T-helper 1 cell treated with Interleukin-12 subunit alpha and Interleukin-12 subunit beta and Interleukin-4 antibody, amounts not matched to agents 30 μg/mL and 1 μg/mL, for 36 hours (primary cell): ENCODE results near the gene AMZ1.
"Not testable (repeated sequence)": the region's sequence is repeated elsewhere in the genome, so short reads cannot be mapped to it uniquely, and the experiment has no call there.

Experiments
- H3K27ac Mint-ChIP-seq: one replicate; pipeline ENCODE4 v1.8.0; 2021; ENCODE audit warnings: mild to moderate bottlenecking, mixed read lengths
- H3K27me3 Mint-ChIP-seq: one replicate; pipeline ENCODE4 v1.8.0; 2021; ENCODE audit warnings: low read depth, mixed read lengths
- H3K36me3 Mint-ChIP-seq: one replicate; pipeline ENCODE4 v1.8.0; 2021; ENCODE audit warnings: low read depth, mixed read lengths
- H3K4me1 Mint-ChIP-seq: one replicate; pipeline ENCODE4 v1.8.0; 2021; ENCODE audit warnings: low read depth, mixed read lengths
- H3K4me3 Mint-ChIP-seq: one replicate; pipeline ENCODE4 v1.8.0; 2021; ENCODE audit warnings: mild to moderate bottlenecking, moderate library complexity, mixed read lengths
- H3K9me3 Mint-ChIP-seq: one replicate; pipeline ENCODE4 v1.8.0; 2021; ENCODE audit warnings: mixed read lengths

AMZ1 gene

DNA sequence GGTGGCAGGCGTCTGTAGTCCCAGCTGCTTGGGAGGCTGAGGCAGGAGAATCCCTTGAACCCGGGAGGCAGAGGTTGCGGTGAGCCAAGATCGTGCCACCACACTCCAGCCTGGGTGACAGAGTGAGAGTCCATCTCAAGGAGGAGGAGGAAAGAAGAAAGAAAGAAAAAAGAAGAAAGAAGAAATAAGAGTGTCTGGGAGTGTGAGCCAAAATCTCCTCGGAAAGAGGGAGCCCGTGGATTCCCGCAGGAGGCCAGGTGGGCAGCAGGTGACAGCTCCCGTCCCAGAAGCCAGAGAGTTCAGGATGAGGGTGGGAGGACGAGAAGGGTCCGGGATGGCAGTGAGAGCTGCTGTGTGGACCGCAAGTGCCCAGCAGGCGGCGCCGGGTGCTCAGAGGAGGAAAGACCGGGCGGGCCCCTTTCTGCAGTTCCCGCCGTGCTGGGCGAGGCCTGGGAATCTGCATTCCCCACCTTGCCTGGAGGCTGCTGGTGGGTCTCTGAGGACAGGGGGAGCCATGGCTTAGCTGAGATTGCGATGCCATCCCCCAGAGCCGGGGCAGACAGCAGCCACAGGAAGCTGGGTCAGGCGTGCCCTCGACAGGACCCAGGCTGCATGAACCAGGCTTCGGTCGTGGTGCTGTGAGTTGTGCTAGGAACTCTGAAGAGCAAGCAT is 17.1 kb upstream of the AMZ1 start:
- Mint-ChIP-seq H3K36me3 (no peaks in the 10 kb centered on the region), H3K4me3 (no peak overlapping the region), H3K4me1 (peaks cover 10% of the 10 kb centered on the region), H3K27me3 (peaks cover 41% of the 10 kb centered on the region), H3K9me3 (no peaks in the 10 kb centered on the region), H3K27ac (no peak overlapping the region)

DNA sequence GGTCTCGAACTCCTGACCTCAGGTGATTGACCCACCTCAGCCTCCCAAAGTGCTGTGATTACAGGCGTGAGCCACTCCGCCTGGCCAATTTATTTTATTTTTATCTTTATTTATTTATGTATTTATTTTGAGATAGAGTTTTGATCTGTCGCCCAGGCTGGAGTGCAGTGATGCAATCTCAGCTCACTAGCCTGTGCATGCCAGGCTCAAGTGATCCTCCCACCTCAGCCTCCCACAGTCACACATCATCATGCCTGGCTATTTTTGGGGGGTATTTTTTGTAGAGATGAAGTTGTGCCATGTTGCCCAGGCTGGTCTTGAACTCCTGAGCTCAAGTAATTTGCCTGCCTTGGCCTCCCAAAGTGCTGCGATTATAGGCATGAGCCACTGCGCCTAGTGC is 14.8 kb upstream of the AMZ1 start:
- not testable (repeated sequence) for H3K4me3 Mint-ChIP-seq, H3K36me3 Mint-ChIP-seq, H3K27ac Mint-ChIP-seq, H3K9me3 Mint-ChIP-seq
- Mint-ChIP-seq H3K4me1 (peaks cover 10% of the 10 kb centered on the region), H3K27me3 (peaks cover 31% of the 10 kb centered on the region)

DNA sequence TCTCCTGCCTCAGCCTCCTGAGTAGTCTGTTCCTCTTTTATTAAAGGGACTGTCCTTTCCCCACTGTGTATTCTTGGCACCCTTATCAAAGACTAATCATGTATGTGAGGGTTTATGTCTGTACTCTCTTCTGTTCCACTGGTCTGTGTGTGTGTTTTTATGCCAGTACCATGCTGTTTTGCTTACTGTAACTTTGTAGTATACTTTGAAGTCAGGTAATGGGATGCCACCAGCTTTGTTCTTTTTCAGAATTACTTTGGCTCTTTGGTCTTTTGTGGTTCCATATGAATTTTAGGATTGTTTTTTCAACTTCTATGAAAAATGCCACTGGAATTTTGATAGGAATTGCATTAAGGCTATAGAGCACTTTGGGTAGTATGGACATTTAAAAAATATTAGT is 14.1 kb upstream of the AMZ1 start:
- Mint-ChIP-seq H3K27me3 (peaks cover 28% of the 10 kb centered on the region), H3K36me3 (no peaks in the 10 kb centered on the region), H3K9me3 (no peaks in the 10 kb centered on the region), H3K4me3 (no peak overlapping the region), H3K27ac (no peak overlapping the region), H3K4me1 (peaks cover 10% of the 10 kb centered on the region)

DNA sequence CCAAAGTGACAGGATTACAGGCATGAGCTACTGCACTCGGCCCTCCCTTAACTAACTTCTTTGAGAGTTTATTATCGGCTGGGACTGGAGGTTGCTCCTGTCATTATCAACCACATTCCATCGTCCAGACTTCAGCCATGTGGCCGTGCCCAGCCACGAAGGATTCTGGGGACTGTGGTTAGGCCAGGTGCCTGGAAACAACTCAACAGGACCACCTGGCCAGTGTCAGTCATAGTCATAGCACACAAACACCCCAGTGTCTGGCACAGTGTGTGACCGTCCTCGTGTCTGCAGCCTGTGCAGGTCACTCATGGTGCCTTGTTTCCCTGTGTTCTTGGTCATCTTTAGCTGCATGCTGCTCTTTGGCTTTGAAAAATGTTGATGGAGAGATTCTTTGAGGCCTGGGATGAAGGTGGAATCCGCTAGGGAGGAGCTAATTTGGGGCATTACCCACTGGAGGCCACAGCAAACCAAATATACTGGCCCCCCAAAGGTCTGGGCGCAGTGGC is 12.7 kb upstream of the AMZ1 start:
- Mint-ChIP-seq H3K36me3 (no peaks in the 10 kb centered on the region), H3K4me1 (peaks cover 8% of the 10 kb centered on the region), H3K4me3 (no peak overlapping the region), H3K9me3 (no peaks in the 10 kb centered on the region), H3K27me3 (peaks cover 24% of the 10 kb centered on the region), H3K27ac (no peak overlapping the region)

DNA sequence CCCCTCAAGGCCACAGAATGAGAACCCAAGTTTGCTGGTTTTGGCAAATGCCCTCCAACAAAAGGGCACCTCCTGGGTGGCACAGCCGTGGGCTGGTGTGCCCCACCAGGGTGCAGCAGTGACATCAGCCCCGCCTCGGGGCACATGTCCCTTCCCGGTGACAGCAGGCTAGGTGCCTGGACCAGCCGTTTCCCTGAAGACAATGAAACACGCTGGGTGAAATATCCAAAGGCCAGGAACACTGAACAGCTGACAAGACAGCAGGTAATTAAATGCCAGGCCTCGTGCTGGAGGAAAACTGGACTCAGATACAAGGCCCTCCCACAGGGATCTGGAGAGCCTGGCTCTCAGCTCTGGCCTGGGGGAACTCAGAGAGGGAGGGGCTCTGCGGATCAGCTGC is 11.4 kb upstream of the AMZ1 start:
- H3K4me1 Mint-ChIP-seq, H3K36me3 Mint-ChIP-seq, H3K4me3 Mint-ChIP-seq, H3K27ac Mint-ChIP-seq, H3K9me3 Mint-ChIP-seq: not testable (repeated sequence)
- peaks cover 17% of the 10 kb centered on the region for H3K27me3 Mint-ChIP-seq

DNA sequence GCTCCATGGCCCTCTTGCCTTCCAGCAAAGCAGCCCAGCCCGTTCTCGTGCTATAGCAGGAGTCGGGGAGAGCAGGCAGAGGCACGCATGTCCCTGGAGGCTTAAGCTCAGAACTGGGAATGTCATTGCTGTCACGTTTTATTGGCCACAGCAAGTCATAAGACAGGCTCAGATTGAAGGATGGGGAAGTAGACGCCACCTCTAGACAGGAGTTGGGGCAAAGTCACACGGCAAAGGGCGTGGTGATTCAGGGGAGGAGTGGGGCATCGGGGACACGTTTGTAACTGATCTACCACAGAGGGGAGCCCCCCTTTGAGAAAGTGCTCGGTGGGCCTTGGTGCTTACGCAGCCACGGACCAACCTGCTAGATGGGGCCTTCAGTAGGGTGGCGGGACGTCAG is 9.5 kb upstream of the AMZ1 start:
- not testable (repeated sequence) for H3K27ac Mint-ChIP-seq, H3K4me3 Mint-ChIP-seq, H3K36me3 Mint-ChIP-seq, H3K4me1 Mint-ChIP-seq, H3K9me3 Mint-ChIP-seq
- peaks cover 17% of the 10 kb centered on the region for H3K27me3 Mint-ChIP-seq

DNA sequence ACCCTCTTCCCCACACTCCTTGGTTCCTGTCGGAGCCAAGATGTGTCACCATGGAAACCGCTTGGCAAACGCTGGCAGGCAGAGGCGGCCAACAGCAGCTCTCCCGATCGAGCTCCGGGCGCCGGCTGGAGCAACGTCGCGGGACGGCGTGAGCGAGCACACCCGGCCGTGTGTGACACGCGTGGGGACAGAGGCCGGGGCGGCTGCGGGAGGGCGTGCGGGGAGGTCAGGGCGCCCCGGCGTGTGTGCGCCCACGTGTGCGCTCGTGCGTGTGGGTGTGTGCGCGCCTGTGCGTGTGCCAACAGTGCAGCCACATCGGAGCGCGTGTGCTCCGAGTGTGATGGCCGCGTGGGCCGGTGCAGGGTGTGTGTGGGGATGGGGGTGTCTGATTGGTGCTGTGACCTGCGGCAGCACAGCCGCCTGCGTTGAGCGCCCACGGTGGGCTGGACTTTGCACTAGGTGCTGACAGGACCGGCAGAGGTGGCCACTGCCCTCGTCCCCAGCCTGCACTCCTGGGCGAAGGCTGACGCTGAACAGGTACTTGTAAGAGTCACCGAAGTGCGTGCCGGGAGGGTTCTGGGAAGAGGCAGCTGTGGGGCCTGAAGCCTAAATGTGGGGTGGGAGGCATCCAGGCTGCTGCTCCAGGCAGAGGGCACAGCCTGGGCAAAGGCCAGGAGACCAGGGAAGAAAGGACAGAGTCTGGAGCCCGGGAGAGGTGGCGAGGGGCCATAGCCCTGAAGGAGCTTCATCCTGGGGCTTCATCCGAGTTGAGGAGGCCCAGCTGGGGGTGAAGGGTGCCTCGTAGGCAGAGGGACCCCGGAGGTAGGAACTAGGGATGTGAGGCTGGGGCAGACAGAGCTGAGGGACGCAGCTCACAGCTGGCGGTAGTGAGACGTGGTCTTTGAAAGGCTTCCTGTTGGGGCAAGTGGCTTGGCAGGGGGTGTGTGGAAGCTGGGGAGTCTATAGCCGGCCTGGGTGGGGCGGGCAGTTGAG is 8.6 kb upstream of the AMZ1 start:
- H3K27ac Mint-ChIP-seq: peak overlapping the region; percentile 20
- peaks cover 13% of the 10 kb centered on the region for H3K27me3 Mint-ChIP-seq
- not testable (repeated sequence) for H3K4me1 Mint-ChIP-seq, H3K4me3 Mint-ChIP-seq, H3K9me3 Mint-ChIP-seq, H3K36me3 Mint-ChIP-seq

DNA sequence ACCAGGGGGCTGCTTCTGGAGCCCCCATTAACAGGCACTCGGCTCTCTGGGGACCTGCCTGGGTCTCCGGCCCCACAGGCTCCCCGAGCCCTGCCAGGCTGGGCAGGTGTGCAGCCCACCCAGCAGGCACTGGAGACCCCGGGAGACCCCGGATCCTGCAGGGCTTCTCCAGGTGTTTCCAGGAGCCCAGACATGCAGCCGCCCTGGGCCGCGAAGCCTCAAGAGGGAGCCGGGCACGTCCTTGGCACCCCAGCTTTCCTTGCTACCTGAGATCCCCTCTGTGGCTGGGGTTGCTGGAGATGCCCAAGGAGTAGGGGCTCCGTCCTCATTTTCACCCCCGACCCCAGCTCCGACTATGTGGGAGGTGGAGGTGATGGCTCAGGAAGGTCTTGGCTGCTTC is 7.7 kb upstream of the AMZ1 start:
- Mint-ChIP-seq H3K4me1 (no peaks in the 10 kb centered on the region), H3K4me3 (no peak overlapping the region), H3K27me3 (peaks cover 10% of the 10 kb centered on the region), H3K9me3 (no peaks in the 10 kb centered on the region), H3K36me3 (no peaks in the 10 kb centered on the region), H3K27ac (no peak overlapping the region)

DNA sequence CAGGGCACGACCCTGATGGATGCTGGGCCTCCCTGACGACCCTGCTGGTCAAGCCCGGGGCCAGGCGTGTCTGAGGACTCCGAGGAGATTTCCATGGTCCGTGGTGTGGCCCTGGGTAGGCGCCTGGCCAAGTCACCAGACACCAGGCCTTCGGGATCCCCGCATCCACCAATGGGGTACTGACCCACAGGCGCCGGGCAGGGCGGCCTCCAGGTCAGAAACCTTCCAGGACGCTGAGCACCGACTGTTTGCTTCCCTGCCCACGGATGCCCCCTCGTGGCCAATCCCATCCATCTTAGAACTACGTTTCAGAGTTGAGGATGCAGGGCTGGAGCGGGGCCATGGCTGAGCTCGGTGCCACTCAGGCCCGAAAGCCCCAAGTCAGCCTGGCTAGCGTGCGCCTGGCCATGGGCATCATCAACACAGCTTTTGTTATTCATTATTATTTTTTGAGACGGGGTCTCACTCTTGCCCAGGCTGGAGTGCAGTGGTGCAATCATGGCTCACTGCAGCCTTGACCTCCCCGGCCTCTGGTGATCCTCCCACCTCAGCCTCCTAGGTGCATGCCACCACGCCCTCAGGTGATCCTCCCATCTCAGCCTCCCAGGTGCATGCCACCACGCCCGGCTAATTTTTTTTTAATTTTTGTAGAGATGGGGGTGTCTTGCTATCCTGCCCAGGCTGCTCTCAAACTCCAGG is 7.1 kb upstream of the AMZ1 start:
- Mint-ChIP-seq H3K9me3 (no peaks in the 10 kb centered on the region), H3K4me1 (no peaks in the 10 kb centered on the region), H3K36me3 (no peaks in the 10 kb centered on the region), H3K27me3 (peaks cover 14% of the 10 kb centered on the region), H3K4me3 (no peak overlapping the region), H3K27ac (no peak overlapping the region)

DNA sequence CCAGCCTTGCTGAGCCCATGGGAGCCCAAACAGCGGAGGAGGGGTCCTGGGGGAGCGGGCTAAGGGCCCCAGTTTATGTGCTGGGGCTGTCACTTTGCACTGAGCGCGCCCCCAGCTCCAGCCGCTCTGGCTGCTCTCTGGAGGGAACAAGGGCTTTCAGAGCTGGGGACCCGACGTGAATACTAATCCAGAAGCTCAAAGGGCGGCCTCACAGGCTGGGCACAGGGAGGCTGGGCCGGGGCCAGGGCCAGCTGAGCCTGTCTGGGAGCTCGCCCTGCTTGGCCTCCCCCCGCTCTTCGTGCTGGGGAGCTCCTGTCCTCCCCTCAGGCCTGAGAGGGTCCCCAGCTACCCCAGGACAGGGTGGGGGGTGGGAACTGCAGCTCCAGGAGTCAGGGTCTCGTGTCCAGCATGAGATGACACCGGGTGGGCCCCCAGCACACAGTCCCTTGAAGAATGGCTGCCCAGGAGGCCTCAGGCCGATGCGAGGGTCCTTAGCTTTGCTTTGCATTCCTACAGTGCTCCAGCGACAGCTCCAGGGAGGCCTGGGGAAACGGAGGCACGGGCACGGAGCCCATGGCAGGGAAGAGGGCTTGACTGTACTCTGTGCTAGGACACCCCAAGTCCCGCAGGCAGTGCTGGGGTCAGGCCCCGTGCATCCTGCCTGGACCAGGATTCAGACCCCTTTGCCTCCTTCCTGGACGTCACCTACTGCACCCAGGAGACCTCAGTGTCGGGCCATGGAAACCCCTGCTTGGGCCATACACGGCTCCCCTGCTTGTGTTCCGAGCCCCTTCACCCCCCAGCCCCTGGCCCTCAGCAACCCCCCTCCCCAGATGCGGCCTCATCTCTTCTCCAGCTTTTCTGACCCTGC is 5.8 kb upstream of the AMZ1 start:
- peaks cover 22% of the 10 kb centered on the region for H3K27me3 Mint-ChIP-seq
- no peaks in the 10 kb centered on the region for H3K4me1 Mint-ChIP-seq
- H3K4me3 Mint-ChIP-seq: no peak overlapping the region
- H3K9me3 Mint-ChIP-seq: no peaks in the 10 kb centered on the region
- H3K36me3 Mint-ChIP-seq: no peaks in the 10 kb centered on the region
- H3K27ac Mint-ChIP-seq: no peak overlapping the region

DNA sequence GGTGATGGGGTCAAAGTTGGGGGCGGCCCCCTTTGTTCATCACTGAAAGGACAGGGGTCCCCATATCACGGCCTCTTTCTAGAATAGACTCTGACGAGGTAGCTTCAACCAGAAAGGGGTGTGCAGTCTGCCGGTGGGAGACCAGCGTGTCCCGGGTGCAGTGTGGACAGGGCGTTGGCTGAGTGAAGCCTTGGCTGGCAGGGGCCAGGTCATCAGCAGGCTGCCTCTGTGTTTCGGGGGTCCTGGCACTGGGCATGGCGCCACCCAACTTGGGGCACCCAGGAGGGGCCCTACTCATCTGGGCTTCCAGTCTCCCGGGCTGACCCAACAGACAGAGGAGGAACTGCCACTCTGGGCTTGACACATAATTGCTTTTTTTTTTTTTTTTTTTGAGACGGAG is 3.5 kb upstream of the AMZ1 start:
- no peak overlapping the region for H3K27ac Mint-ChIP-seq
- peaks cover 40% of the 10 kb centered on the region for H3K27me3 Mint-ChIP-seq
- H3K4me1 Mint-ChIP-seq: peaks cover 7% of the 10 kb centered on the region

DNA sequence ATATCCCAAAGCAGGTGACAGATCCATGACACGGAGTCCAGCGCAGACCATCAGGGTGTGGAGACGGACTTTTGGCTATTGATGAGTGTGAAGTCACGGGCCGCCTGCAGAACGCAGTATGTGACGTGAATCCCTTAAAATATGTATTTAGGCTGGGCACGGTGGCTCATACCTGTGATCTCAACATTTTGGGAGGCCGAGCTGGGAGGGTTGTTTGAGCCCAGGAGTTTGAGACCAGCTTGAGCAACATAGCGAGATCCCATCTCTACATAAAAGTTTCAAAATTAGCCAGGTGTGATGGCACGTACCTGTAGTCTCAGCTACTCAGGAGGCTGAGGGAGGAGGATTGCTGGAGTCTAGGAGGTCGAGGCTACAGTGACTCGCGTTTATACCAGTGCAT is 1.9 kb upstream of the AMZ1 start:
- H3K36me3 Mint-ChIP-seq: no peaks in the 10 kb centered on the region
- no peak overlapping the region for H3K4me3 Mint-ChIP-seq
- H3K27me3 Mint-ChIP-seq: peaks cover 52% of the 10 kb centered on the region

More for the DNA sequence above, 3.5 kb upstream of the AMZ1 start:
- H3K9me3 Mint-ChIP-seq: no peaks in the 10 kb centered on the region
- H3K4me3 Mint-ChIP-seq: no peak overlapping the region
- no peaks in the 10 kb centered on the region for H3K36me3 Mint-ChIP-seq

DNA sequence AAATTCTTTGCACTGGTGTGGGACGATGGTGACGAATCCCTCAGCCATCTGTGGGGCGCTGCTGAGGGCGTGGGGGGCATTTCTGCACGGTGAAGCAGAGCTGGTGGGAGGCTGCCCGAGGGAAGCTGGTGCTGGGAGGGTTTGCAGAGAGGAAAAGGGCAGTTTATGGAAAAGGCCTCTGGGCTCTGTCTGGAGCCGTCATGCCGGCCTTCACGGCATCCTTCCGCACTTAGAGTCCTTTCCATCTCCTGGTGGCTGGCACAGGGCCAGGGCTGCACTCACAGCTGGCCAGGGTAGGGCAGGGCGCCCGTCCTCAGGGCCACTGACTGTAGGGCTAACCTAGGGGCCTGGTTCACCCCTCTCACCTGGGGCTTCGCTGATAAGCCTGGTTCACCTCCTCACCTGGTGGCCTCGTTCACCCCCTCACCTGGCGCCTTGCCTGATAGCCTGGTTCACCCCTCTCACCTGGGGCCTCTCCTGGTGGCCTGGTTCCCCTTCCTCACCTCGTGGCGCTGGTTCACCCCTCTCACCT is 598 bp upstream of the AMZ1 start:
- no peak overlapping the region for H3K27ac Mint-ChIP-seq

More for the DNA sequence above, 1.9 kb upstream of the AMZ1 start:
- Mint-ChIP-seq H3K4me1 (peaks cover 9% of the 10 kb centered on the region), H3K9me3 (no peaks in the 10 kb centered on the region), H3K27ac (no peak overlapping the region)

More for the DNA sequence above, 598 bp upstream of the AMZ1 start:
- no peaks in the 10 kb centered on the region for H3K36me3 Mint-ChIP-seq
- no peak overlapping the region for H3K4me3 Mint-ChIP-seq
- H3K27me3 Mint-ChIP-seq: peaks cover 55% of the 10 kb centered on the region
- peaks cover 9% of the 10 kb centered on the region for H3K4me1 Mint-ChIP-seq
- H3K9me3 Mint-ChIP-seq: no peaks in the 10 kb centered on the region
